Tibial nerve (tissue), 4 donors: Measurements from ENCODE around the gene XPO5.

Experiments used
- CTCF ChIP-seq, 5 experiments: fragments of 200-600 bp in 3 of 5; fragments of 450-650 bp in 2 of 5; sonication (generic) in 3 of 5; IDR thresholded peaks; one replicate each; pipeline ENCODE4 v1.5.1; 2016 to 2019; ENCODE audit warnings: antibody characterized with exemption in 5 of 5, mild to moderate bottlenecking in 3 of 5, moderate library complexity in 2 of 5
- EP300 ChIP-seq, 2 donors: sonication (generic); formaldehyde crosslinking; IDR thresholded peaks; one replicate each; pipeline ENCODE4 v1.6.1; 2017; ENCODE audit warnings: antibody characterized with exemption in 2 of 2, mild to moderate bottlenecking in 1 of 2

DNA sequence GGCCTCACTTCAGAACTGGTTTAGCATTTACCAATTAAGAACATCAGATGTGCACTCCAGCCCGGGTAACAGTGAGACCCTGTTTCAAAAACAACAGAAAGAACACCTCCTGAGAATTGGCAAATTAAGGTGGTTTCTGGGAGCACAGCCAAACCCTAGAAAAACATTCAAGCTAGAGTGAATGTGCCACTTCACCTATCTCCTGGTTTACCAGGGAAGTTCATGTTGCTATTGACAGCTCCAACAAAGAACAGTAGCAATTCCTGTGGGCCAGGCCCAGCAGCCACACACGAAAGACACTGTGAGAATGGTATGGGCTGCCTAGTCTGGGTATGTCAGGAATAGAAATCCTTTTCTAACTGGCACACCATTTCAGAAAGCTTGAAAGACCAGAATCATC is 54.0 kb downstream of the XPO5 start:
- TF ChIP-seq CTCF (IDR thresholded peaks at IDR 0.05) (no peak), EP300 (IDR thresholded peaks at IDR 0.05) (no peak)
